ENCODE results near the gene PILRA.

- TF ChIP-seq CTCF (IDR thresholded peaks at IDR 0.05): no peak
- TF ChIP-seq EZH2 (IDR thresholded peaks at IDR 0.05; ENCODE audit: borderline replicate concordance, insufficient read depth, low read depth, low read length, poor library complexity, severe bottlenecking): no peak
Measured at GRCh38 chr7:100373261-100373831, at the start of gene PILRA.

Data from B cell (primary cell).